ENCODE results near the gene YARS1.

The YARS1 gene

DNA sequence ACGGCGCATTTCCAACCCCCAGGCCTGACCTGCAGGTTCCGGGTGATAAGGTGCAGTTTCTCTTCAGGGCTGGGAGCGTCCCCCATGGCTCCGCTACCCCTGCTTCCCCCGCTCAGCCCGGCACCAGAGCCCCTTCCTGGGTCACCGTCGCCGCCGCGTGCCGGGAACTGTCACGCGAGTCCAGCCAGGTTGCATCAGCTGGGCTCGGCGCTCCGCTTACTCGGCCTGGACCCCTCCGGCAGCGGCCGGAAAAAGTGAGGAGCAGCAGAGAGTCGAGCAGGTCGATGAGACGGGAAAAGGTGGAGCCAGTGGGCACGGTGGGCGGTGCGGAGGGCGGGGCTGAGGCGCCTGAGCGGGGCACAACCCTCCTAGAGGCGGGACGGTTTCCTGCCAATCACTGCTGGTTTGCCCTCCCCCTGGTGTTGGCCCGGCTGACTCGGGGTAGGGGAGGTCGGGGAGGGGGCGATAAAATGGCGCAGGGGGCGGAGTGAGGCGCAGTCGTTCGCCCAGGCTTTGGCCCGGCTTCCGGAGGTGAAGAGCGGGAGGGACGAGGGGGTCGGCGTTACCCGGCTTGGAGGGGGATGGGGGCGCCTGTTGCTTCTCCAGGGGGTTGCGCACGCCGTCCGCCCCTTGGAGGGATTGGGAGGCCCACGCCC is at the start of gene YARS1, which contains the start of gene S100PBP:
YARS1 (minus strand) TSS at position 200 of the 656 bp plus-strand sequence; CDS start at position 86, 114 bp downstream.
S100PBP (plus strand) TSS at position 495 of the 656 bp plus-strand sequence. CDS start 8,447 bp downstream, outside the sequence.
- peak; percentile 98 for DNase-seq

DNA sequence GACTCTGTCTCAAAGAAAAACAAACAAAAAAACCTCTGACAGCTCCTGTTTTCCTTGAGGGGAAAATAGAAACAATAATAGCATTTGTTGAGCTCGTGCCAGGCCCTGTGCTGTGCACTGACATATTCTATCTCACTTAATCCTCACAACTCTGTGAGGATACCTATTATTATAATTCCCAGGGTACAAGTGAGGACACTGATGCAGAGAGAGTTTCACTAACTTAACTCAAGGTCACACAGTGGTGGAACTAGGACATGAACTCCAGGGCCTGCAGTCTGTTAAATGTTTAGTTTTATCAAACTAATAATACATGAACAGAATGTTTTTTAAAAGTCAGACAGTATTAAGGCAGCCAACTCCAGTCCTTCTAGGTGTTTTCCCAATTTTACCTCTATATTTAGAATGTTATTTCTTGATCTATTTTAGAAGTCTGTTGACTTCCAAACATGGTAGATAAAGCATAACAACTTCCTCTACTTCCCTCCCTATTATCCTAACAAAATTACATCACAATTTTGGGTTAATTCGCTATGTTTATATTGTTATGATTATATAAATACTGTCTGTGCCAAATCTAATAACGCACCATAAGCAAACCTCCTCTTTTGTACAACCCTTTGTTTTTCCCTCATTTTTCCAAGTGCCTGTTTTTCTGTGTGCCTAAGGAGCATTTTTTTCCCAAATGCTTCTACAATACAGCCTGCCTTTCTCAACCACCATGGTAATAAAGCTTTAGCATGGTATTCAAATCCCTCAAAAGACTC is 48.7 kb upstream of the YARS1 start:
- no peak for DNase-seq

DNA sequence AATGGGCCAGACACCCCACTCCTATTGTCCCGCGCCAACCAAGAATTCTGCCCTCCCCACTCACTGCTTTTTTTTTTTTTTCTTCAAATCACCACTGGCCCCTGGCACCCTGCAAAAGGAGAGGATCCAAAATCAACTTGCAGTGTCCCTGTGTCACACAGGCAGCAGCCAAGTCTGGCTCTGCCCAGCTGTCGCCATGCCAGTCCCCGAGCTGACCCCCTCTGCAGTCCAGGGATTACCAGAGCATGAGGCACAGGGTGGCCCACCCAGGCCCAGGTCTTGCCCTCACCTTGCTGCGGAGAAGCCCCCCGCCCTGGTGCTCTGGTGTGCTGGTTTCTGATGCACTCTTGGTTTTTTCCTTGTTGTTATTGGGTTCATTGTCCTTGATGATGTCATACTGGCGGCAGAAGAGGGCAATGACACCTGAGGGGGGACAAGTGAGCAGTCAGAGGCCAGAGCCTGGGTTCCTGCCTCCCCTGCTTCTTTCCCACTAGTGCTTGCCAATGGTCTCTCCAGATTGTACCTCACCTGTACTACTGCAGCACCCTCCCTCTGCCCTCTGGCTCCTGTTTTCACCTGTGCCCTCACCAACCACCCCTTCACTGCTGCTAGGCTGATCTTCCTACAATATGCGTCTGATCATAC is 47.3 kb upstream of the YARS1 start:
- no peak for DNase-seq

DNA sequence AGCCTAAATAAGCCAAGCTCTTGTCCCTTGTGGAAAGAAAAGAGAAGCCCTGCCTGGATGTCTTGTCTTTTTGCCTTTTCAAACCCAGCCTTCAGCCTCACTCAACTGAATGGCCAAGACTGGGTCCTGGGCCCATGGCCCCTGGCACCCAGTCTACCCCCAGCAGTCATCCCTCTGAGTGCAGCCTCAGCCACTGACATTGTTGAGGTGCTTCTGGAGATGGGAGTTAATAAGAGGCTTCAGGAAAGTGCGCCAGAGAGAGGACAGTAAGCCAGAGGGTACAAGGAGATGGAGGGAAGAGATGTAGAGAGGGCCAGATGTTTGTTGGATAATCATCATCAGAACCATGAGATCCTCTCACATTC is 46.7 kb upstream of the YARS1 start:
- no peak for DNase-seq

DNA sequence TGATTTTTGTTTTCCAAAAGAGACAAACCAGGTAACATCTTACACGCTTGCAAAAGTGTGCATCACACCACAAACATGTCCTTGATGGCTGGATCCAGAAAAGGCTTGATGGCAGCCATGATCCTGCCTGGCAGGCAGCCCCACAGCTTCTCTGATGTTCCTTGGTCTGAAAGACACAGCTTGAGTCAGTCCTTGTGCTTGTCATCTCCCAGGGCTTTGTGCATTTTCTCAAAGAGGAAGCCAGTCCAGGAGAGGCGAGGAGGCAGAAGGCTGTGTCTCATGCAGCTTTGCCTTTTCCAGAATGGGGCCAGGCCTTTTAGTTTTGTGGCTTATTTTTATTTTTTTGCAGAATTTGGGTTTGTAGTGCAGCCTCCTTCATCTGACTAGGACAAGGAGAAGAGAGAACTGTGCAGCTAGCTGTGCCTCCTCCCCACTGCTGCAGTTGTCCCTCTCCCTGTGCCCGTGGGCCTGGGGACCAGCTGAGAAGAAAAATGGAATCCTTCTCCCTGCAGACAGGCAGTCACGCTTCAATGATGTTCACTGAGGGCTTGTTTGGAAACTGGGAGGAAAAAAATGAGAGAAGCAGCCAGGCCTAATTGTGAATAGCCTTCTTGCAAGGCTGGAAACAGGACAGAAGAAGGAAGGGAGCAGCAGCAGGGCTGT is 46.2 kb upstream of the YARS1 start:
- no peak for DNase-seq

DNA sequence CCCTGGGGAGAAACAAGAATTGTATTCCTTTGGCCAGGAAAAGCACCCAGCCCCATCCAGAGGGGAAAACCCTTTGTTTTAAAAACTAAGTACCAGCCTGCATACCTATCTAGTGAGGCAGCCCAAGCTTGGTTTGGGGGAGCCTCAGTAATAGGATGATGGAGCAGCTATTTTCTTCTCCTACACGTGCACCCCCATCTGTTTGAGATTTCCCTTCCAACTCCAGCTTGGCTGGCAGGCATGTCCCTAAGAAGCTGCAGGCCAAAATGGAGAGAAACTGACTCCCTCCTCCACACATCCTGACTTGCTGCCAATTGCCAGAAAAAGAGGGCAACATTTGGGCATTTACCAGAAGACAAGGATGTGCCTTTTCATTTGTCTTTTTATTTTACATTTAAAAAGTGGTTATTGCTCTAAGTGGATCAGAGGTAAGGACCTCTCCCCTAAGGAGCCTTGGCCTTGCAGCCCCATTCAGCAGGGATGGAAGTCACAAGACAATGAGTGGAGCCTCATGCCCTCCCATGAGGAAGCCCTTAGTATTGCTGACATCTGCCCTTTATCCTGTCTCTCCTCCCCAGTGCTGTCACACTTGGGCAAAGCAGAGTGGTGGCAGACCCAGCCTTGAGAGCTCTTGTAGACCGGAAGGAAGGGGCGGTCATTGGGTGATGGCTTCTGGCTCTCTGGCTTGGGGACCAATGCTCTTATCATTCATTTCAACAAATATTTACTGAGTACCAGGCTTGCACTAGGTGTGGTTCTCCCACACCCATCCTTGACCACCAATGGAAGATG is 44.9 kb upstream of the YARS1 start:
- no peak for DNase-seq

DNA sequence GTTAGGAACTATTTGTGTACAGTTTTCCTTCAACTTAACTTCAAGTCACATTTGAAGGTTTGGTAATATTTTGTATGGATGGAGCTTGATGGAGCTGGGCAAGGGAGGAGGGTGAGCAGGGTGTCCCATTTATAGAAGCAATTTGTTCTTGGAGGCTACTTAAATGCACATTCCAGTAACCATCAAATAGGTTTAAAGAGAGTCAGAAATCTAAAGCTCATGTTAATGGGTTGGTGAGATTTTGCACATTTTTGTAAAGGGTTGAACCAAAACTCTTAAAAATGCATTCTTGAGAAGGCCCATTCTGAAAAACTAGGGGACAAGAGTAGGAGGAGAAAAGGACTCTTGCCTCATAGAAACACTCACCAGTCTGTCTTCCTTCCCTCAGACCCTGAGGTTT is 43.4 kb upstream of the YARS1 start:
- DNase-seq: no peak

DNA sequence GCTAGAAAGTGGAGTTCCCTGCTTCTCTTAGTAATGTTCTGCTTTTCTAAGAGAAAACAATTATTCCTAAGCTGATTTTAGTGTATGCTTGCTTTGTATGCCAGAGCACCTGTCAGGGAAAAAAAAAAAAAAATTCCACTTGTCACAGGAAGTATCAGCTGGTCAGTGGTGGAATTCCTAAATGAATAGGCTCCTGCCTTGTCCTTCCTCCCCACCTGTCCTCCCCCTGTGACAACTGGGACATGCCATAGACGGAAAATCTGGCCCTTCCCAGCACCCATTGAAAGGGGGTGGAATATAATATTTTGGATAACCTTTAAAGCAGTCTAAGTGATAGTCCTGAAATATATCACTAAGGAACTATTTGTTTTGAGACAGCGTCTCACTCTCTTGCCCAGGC is 42.8 kb upstream of the YARS1 start:
- DNase-seq: no peak

DNA sequence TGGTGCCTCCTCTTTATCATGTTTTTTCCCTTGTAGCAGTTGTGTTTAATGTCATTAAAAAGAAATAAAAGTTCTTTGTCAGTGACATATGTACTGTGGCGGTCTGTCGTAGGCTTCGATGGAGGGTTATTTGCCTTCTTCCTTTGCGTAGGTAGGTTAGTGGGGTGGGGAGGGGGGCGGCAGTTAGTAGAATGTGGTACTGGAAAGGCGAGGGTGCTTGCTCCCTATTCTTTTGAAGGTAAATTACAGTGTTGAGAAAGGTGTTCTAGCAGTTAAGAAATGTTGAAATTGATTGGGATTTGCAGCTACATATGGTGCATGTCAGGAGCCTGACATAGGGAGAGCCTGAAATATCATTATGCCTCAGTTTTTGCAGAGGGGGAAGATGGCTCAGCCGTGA is 41.6 kb upstream of the YARS1 start:
- DNase-seq: no peak

DNA sequence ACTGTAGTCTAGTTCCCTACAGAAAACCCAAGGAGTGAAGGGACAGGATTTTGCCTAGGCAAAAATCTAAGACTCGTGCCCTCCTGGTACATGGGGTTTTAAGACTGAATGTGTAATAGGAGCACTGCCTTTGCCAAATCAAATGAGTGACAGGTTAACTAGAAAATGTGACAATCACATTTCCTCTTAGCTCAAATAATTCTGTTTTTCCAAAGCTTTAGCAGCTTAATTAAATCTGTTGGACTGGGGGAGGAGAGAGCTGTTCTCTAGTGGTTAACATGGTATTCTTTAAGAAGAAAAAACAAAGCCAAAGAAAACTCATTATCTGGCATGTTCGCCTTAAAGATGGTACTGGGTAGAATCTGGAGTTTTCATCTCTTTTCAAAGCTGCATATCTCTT is 41.0 kb upstream of the YARS1 start:
- DNase-seq: no peak

DNA sequence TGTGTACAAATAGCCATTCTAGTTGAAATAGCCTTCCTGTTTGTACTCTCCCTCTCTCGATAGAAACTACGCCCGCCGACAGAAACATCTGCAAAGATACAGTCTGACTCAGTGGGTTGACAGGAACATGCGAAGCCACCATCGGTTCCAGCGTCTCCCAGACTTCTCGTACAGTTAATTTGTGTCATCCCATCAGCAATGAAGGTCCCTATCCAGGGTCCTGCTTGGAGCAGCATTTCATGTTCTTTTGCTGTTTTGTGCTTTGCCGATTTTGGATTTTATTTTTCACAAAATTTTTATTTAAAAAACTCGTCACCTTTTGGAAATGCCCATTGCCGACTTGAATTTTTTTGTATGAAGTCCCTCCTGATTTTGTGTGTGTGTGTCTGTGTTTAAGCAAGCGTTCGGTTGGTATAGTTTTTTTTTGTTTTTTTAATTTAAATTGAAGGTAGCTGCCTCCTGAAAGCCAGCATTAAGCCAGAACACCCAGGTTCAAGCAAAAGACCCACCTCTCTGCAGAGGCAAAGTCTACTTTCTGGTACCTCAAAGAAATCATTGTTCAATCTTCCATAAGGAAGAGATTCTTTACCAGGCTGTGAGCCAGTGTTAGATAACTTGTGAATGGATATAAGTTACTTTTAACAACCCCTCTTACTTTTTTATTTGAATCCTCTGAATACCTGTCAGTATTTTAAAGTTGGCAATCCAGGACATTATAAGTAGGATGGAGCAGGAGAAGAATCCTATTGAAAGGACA is 38.9 kb upstream of the YARS1 start:
- no peak for DNase-seq

DNA sequence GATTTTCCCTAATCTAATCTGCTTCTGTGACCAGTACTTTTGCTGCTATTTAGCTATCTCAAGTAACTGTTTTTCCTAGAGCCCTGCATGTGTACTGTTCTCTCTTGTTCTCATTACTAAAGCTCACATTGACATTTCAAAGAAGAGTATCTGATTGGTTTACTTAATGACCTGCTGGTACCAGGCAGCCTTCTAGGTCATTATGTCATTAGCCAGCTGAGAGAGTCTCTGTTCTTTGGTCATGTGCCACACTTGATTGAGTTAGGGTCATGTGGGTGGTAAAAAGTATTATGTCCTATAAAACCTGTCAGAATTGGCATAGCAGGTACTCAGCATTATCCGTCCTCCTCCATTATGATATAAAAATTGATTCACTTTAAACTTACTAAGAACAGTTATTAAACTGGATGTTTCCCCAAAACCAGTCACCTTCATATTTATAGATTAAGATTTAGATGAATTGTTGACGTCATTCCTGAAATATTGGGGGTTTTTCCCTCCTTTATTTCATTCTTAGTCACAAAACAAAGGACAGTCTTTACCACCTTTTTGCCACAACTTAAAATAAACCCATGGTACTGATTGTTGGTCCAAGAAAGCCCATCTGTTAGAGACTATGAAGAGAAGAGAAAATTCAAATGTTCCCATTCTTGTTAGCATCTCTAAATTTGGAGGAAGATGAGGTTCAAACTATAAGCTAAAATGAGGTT is 31.4 kb upstream of the YARS1 start:
- DNase-seq: no peak

DNA sequence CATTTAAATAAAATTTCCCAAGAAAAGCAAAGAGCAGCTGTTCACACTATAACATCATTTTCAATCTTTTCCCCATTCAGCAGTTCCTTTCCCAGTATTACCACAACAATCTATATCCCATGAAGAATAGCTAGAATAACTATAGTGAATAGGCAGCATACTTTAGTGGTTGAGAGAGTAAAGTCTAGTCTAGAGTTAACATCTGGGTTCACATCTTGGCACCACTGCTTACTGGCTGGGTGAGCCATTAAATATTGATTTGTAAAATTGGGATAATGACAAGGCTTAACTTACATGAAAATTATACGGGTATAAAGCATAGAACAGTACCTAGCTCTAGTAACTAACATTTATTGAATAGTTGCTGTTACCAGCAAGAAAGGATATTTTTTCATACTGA is 14.7 kb upstream of the YARS1 start:
- DNase-seq: no peak

DNA sequence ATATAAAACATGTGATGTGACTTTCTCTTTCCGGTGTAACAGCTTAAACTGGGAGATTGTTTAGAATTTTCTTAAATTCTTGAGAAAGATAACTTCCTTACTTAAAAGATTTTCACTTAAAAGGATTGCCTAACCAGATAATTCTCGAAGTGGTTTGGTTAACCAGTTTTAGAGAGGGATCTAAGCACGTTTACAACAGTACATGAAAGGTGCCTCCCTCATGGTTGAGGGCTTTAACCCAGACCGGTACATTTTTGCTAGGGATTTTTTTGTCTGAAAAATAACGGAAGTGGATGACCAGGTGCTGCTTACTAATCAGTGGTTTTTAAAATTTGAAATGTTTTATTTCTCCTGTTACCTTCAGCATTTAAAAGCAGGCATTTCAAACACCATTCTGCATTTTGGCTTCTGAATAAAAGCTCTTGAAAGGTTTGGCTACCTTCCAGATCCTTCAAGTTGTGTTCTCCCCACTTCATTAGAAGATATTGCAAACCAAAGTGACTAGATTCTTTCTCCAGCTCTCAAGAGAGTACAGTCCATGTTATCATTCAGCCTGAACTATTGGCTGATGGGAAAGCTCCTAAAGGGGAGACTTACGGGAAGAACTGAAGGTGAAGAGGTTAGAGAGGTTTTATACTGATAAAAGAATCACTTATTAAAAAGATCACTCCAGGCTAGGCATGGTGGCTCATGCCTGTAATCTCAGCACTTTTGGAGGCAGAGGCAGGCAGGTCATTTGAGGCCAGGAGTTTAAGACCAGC is 13.1 kb upstream of the YARS1 start:
- DNase-seq: no peak

DNA sequence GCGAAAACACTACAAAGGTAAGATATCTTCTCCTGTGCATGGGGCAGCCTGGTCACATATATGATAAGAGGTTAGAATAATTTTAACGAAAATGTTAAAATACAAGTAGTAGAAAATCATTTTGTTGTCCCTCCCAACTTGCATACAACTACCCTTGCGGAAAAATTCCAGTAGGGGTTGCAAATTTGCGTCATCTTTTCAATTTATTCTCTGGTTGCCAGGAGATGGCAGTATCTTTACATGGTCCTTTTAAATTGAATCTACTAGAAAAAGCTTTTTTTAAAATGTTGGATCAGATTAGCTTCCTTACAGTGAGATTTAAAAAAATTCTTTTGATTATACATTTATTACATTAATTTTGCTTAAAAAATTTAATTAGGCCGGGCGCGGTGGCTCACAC is 11.2 kb upstream of the YARS1 start:
- no peak for DNase-seq

DNA sequence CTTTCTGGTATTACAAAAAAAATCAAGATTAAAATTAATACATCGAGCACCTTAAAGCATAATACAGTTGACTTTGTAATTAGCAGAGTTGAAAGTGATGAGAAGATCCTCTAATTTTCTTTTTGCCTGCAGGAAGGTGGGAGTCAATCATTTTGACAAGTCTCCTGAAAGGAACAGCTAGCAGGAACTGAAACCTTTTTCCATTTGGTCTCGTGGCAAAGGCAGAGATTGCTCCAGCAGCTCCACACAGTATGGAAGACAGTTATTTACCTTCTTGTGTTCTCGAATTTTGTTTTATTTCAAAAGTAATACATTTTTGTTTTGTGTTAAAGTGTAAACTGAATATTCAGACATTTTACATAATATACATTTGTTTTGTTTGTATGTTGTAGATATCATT is 8.0 kb upstream of the YARS1 start:
- no peak for DNase-seq

DNA sequence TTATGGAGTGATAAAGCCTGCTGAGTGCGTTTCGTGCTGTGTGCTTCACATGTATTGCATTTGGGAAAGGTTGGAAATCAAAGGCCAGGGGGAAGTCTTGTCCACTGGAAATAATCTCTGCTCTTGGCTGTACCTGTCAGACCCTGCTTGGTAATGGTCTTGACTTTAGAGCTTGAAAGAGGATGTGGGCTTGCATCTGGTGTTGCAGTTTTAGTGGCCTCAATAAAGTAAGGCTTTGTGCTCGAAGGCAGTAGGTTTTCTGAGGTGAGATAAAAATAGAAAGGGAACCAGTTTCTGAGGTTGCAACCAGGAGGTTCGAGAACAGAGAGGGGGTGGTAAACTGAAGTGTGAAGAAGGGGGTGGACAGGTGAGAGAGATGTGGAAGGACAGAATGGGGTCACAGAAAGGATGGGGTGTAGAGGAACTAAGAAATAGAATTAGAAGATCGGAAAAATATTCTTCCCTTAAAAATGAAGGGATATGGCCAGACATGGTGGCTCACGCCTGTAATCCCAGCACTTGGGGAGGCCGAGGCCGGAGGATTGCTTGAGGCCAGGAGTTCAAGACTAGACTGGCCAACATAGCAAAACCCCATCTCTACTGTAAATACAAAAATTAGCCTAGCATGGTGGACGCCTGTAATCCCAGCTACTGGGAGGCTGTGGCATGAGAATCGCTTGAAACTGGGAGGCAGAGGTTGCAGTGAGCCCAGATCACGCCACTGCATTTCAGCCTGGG is 1.8 kb upstream of the YARS1 start:
- DNase-seq: no peak

DNA sequence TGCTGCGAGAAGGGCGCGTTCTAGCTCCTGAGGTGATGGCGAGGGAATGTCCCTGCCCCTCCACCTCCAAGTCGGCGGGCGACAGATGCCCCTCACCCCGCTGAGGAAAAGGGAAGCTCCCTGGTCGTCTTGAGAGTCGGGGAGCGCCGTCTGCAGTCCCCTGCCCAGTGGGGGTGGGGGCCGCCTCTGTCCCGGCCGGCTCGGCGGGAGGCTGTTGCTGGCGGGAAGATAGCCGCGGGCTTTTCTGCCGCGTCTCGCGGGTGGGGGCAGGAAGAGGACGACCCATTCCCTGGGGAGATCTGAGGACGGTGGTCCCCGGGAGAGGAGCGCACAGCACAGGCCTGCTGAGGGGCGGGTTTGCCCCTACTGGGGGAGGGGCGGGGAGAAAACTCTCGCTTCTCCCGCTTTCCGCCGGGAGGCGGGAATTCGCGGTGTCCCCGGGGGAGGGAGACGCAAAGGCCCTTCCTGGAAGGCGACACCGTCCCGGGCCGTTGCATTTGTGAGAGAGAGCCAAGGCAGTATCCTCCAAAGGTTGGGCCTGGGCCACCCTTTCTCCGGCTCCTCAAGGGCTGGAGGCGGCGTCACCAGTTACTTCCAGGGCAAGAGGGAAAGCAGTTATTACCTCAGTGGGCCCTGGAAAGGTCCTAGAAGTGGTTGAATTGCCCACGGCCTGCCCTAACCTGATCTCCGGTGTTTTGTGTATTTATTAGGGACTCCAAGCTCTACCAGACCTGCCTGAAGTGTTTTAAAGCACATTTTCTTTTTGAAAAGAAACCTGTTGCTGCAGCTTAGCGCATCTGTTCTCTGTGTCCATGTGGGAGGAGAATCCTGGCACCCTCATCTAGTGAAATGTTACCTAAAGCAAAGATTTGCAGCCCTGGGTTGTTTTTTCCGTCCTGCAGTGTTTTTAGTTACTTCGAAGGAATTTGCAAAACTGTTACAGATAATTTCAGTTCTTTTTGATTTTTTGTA is 943 bp upstream of the YARS1 start:
- peak; percentile 61 for DNase-seq
